ENCODE results near the gene LRP3.
"Not testable (repeated sequence)": the region's sequence is repeated elsewhere in the genome, so short reads cannot be mapped to it uniquely, and the experiment has no call there.

Gene LRP3

GRCh38 chr19:33175886-33176669, 18.1 kb upstream of the LRP3 start:
- DNase-seq = no peak

- DNase-seq = peak; percentile 92
Measured at GRCh38 chr19:33176670-33177416, 17.3 kb upstream of the LRP3 start.

DNA sequence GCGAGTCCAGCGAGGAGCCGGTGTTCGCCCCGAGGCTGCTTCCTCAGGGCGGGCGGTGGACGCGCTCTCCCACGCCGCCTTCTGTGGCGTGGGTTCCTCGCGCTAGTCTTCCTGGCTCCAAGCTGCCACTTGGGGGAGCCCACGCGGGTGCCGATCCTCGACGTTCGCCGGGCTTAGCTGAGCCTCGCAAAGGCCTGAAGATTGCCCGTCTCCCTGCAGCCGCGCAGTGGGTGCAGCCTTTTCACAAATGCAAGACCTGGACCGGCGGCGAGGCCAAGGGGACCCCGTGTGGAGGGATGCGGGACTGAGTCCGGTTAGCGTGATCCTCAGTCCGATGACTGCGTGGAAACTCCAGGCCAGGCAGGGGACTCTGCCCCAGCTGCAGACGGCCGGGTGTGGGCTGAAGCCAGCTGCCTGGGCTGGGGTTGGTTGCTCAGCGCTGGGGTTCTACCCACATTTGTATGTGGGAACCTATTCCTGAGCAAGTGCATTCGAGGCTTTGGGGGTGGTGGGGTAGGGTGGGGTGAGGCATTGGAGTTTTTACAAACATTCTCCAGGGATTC, 16.6 kb upstream of the LRP3 start:
- DNase-seq = peak; percentile 69

- DNase-seq = no peak
Measured at GRCh38 chr19:33186431-33187182, 7.5 kb upstream of the LRP3 start.

DNA sequence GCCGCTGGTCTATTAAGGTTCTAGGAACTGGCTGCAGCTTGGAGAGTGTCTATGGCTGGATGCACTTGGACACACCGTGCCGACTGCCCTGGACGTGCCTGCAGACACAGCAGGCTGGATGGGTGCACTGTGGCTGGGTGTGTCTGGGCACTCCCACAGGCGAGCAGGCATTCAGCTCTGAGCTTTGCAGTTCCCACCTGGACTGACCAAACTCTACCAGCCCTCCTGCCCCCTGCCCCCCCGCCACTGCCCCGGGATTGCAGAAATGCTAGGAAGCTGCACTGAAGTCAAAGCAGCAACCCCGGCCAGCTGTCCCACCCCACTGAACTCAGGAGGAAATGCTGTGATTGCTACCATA, 7.0 kb upstream of the LRP3 start:
- no peak for DNase-seq

DNA sequence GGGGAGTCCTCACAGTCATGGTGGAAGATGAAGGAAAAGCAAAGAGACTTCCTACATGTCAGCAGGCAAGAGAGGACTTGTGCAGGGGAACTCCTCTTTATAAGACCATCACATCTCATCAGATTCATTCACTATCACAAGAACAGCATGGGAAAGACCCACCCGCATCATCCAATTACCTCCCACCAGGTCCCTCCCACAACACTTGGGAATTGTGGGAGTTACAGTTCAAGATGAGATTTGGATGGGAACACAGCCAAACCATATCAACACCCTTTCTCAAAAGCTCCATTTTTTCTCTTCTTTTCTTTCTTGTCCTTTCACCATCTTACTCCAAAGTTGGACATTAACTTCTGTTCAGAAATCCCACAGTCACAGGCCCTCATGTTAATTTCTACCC, 4.7 kb upstream of the LRP3 start:
- no peak for DNase-seq

GRCh38 chr19:33191092-33191491, 3.0 kb upstream of the LRP3 start:
- not testable (repeated sequence) for DNase-seq

GRCh38 chr19:33191501-33191900, 2.6 kb upstream of the LRP3 start:
- no peak for DNase-seq

DNA sequence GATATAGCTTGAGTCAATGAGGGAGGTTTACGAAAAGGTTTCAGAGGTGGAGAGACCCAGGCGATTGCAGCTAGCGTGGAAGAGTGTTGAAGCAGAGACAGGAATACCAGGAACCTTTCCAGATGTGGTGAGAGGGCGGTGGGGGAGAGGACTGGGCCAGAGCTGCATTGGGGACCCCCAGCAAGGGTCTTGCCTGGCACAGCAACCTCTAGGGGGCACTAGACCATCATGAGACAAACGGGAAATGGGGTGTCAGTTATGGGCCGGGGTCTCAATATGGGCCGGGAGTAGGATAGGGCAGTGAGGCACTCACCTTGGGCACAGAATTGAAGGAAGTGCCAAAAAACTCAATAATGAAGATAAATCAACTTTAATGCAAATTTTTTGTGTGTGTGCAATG, 2.1 kb upstream of the LRP3 start:
- no peak for DNase-seq

GRCh38 chr19:33193269-33193864, 763 bp upstream of the LRP3 start:
- no peak for DNase-seq

- DNase-seq = no peak
Measured at GRCh38 chr19:33194532-33194885, 379 bp downstream of the LRP3 start.

GRCh38 chr19:33194886-33195644, 935 bp downstream of the LRP3 start:
- DNase-seq = no peak

DNA sequence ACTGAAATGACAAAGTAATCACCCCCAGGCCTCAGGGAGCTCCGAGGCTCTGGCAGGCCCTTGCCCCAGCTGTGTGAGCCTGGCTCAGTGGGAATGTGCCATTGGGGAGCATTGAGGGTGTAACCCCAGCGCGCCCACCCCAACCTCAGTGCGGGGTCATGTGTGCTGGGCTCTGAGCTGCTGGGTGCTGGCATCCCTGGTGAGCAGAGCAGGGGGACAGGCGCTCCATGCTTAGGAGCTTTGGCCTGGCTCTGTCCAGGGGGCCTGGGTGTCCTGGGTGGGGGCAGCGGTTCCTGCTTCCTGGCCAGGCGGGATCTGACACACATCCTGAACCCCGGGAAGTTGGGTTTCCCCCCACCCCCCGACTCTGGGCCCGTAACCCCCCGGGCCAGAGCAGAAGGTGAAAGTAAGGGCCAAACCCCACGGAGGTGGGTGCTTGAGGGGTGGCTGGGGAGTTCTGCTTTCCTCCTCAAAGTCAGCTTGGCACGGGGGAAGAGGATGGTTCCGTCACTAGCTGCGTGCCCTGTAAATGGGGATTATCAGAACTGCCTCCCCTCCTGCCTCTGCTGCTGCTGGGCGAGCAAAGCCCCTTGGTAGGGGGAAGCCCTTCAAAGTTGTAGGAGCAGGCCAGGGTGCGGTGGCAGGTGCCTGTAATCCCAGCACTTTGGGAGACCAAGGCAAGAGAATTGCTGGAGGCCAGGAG, 1.7 kb downstream of the LRP3 start:
- no peak for DNase-seq

GRCh38 chr19:33196446-33197193, 2.5 kb downstream of the LRP3 start:
- no peak for DNase-seq

- no peak for DNase-seq
Measured at GRCh38 chr19:33197591-33198000, 3.5 kb downstream of the LRP3 start.

GRCh38 chr19:33198169-33198568, 4.0 kb downstream of the LRP3 start:
- no peak for DNase-seq

GRCh38 chr19:33199441-33200265, 5.5 kb downstream of the LRP3 start:
- DNase-seq = no peak

GRCh38 chr19:33201473-33201872, 7.3 kb downstream of the LRP3 start:
- no peak for DNase-seq

GRCh38 chr19:33201886-33202545, 7.9 kb downstream of the LRP3 start:
- DNase-seq = no peak
